Fibroblast of lung (primary cell): ENCODE measurements around the gene SLC38A3.

Experiments
- CTCF ChIP-seq, 2 donors: IDR thresholded peaks in 1 of 2; conservative IDR thresholded peaks in 1 of 2; 1 replicate in 1 of 2; 2 replicates in 1 of 2; pipeline ENCODE4 v1.5.1; 2011 to 2012; ENCODE audit warnings: low read length in 2 of 2, control low read depth in 1 of 2, inconsistent platforms in 1 of 2, low read depth in 1 of 2, mild to moderate bottlenecking in 1 of 2
- EZH2 ChIP-seq: IDR thresholded peaks from 2 replicates; pipeline ENCODE4 v1.5.1; 2012; ENCODE audit warnings: low read length, control low read depth, mild to moderate bottlenecking; ENCODE audit errors: missing control alignments

- TF ChIP-seq CTCF (conservative IDR thresholded peaks at IDR 0.05 in 1 of 2, IDR thresholded peaks at IDR 0.05 in 1 of 2; ENCODE audit: low read depth in 1 of 2, low read length in 2 of 2) (no peak), EZH2 (no peak)
Measured at GRCh38 chr3:50232303-50232702, 27.2 kb downstream of the SLC38A3 start.
